HG03439 (cell line): ENCODE data around the gene LCN15.
"Not testable (repeated sequence)": the region's sequence is repeated elsewhere in the genome, so short reads cannot be mapped to it uniquely, and the experiment has no call there.

Source experiments
- ATAC-seq: cut with Tn5 transposase; IDR thresholded peaks from one replicate; pipeline ENCODE4 v1.9.1; 2021; ENCODE audit warnings: mild to moderate bottlenecking, moderate library complexity; ENCODE audit not compliant: unreplicated experiment

Gene LCN15

GRCh38 chr9:136775191-136775590 is 10.9 kb upstream of the LCN15 start:
- ATAC-seq = no peak

- ATAC-seq = no peak
These were observed 10.2 kb upstream of the LCN15 start for GRCh38 chr9:136774416-136775045.

- ATAC-seq = no peak
These were observed 9.2 kb upstream of the LCN15 start for GRCh38 chr9:136773386-136774044.

- ATAC-seq = no peak
These were observed 7.6 kb upstream of the LCN15 start for GRCh38 chr9:136771907-136772415.

- ATAC-seq = no peak
These were observed 5.4 kb upstream of the LCN15 start for GRCh38 chr9:136769710-136770191.

DNA sequence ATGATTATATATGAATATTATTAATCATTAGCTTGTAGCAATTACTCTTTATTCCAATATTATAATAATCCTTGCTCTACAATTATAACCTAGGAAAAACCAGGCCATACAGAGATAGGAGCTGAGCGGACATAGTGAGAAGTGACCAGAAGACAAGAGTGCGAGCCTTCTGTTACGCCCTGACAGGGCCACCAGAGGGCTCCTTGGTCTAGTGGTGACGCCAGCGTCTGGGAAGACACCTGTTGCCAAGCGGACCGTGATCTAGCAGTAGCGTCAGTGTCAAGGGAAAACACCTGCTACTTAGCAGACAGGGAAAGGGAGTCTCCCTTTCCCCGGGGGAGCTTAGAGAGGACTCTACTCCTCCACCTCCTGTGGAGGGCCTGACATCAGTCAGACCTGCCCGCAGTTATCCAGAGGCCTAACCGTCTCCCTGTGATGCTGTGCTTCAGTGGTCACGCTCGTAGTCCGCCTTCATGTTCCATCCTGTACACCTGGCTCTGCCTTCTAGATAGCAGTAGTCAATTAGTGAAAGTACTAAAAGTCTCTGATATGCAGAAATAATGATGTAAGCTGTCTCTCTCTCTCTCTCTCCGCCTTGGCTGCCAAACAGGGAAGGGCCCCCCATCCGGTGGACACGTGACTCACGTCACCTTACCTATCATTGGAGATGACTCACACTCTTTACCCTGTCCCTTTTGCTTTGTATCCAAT is 2.2 kb upstream of the LCN15 start:
- not testable (repeated sequence) for ATAC-seq

GRCh38 chr9:136765745-136766409 is 1.6 kb upstream of the LCN15 start:
- ATAC-seq = not testable (repeated sequence)

DNA sequence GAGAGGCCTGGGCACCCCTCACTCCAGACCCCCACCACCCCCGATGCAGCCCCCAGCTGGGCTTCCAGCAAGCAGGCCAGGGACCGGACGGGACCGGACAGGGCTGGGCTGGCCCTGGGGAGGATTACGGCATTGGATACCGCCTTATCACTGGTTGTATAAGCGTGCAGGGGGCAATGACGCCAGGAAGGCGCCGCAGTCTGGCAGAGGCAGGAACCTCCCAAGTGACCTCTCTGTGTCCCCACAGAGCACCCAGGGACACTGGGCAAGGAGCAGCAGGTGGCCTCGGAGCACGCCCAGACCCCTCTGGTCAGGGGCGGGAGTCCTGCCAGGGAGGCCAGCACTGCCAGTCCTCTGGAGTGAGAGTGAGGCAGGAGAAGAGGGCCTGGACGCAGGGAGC is 723 bp upstream of the LCN15 start:
- no peak for ATAC-seq

DNA sequence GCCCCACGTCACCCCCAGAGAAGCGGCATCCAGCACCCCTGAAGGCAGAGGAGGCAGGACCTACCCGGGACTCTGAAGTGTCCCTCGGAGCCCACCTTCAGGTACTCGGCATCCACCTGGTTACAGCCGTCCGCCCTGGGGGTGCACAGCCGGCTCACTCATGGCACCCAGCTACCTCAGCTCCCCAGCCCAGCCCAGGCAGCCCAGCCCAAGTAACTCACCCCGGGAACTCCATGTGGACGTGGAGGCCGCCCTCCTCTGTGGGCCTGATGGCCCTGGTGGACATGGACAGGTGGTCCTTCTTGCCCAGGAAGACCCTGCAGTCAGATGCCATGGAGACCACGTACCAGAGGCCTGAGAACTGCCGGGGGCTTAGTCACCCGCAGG is 676 bp downstream of the LCN15 start:
- ATAC-seq = no peak

- ATAC-seq = no peak
These were observed 1.2 kb downstream of the LCN15 start for GRCh38 chr9:136762915-136763648.

DNA sequence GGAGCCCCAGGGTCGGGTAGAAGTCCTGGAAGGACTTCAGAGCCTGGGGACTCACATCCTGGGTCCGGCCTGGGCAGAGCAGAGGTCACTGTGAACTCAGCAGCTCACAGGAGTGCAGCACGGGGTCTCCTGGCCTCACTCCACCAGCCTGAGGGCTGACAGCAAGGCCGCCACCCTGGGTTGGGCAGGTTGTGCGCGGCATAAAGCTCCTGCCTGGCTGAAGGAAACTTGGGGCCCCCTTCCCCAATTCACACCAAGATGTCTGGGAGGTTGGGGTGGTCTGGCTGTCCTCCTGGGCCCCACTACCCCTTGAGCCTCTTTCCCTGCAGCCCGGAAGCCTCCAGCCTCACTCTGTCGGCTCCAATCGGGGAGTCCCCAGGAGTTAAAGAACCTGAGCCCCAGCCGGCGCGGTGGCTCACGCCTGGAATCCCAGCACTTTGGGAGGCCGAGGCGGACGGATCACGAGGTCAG is 2.1 kb downstream of the LCN15 start:
- no peak for ATAC-seq

DNA sequence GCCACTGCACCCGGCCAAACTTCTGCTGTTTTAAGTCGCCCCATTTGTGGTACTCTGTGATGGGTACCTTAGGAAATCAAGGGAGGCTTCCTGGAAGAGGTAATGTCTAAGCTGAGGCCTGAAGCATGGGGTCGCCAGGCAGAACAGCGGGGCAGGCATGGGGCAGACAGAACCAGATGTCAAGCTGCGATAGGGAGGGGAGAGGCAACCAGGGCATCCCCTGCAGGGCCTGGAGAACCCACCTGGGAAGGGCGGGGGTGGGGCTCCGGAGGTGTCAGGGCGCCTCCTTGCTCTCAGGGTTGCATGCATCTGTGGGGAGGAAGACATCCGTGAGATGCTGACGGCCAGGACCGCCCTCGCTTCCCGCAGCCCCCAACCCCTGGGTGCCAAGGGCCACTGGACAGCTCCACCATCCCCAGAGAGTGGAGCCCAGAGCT is 2.8 kb downstream of the LCN15 start:
- no peak for ATAC-seq

GRCh38 chr9:136760834-136761544 is 3.3 kb downstream of the LCN15 start:
- not testable (repeated sequence) for ATAC-seq

- no peak for ATAC-seq
These were observed 3.9 kb downstream of the LCN15 start for GRCh38 chr9:136760424-136760823.

GRCh38 chr9:136759436-136760325 is 4.6 kb downstream of the LCN15 start:
- ATAC-seq = no peak

- no peak for ATAC-seq
These were observed 5.3 kb downstream of the LCN15 start for GRCh38 chr9:136759001-136759400.

GRCh38 chr9:136757751-136758140 is 6.6 kb downstream of the LCN15 start:
- no peak for ATAC-seq

GRCh38 chr9:136757328-136757727 is 7.0 kb downstream of the LCN15 start:
- no peak for ATAC-seq

GRCh38 chr9:136756836-136757235 is 7.5 kb downstream of the LCN15 start:
- ATAC-seq = no peak
